Neural crest cell (in vitro differentiated cells): Measurements from ENCODE around the gene AKTIP. TPM values are rescaled to one million over a fixed set of nuclear protein-coding genes. Genes with fewer than 3 reads are reported as not detected.
"Not testable (repeated sequence)": the region's sequence is repeated elsewhere in the genome, so short reads cannot be mapped to it uniquely, and the experiment has no call there.

Experiments
- DNase-seq: peaks from one replicate; pipeline ENCODE4 v3.0.0; 2021; ENCODE audit warnings: low read depth, mixed read lengths, low spot score
- H3K27ac Mint-ChIP-seq: one replicate; pipeline ENCODE4 v1.8.0; 2021; ENCODE audit warnings: mild to moderate bottlenecking, mixed read lengths; ENCODE audit not compliant: unreplicated experiment
- H3K27me3 Mint-ChIP-seq: 2 replicates; pipeline ENCODE4 v1.8.0; 2021; ENCODE audit warnings: low read depth, mild to moderate bottlenecking, mixed read lengths
- H3K36me3 Mint-ChIP-seq: 2 replicates; pipeline ENCODE4 v1.8.0; 2021; ENCODE audit warnings: low read depth, mild to moderate bottlenecking, mixed read lengths
- H3K4me1 Mint-ChIP-seq: 2 replicates; pipeline ENCODE4 v1.8.0; 2021; ENCODE audit warnings: mixed read lengths
- H3K4me3 Mint-ChIP-seq: one replicate; pipeline ENCODE4 v1.8.0; 2021; ENCODE audit warnings: mild to moderate bottlenecking, mixed read lengths
- H3K9me3 Mint-ChIP-seq: 2 replicates; pipeline ENCODE4 v1.8.0; 2021; ENCODE audit warnings: mixed read lengths
- CTCF ChIP-seq: fragments of 200-600 bp; sonication (generic); conservative IDR thresholded peaks from 2 replicates; pipeline ENCODE4 v1.5.0; 2021; ENCODE audit warnings: antibody characterized with exemption, mild to moderate bottlenecking
- total RNA-seq: library from RNA; stranded (reverse); gene quantifications from 2 replicates; pipeline ENCODE4 v1.2.1, GENCODE V29; 2021

AKTIP gene
- total RNA-seq, 1 donor from 2014 or later: 21.0 TPM

GRCh38 chr16:53541326-53541725 is 38.3 kb upstream of the AKTIP start:
- peaks cover 9% of the 10 kb centered on the region for H3K27me3 Mint-ChIP-seq
- H3K36me3 Mint-ChIP-seq: peaks cover 3% of the 10 kb centered on the region
- no peak overlapping the region for H3K4me3 Mint-ChIP-seq
- no peak for DNase-seq
- no peak for TF ChIP-seq CTCF
- H3K4me1 Mint-ChIP-seq: peaks cover 9% of the 10 kb centered on the region
- H3K9me3 Mint-ChIP-seq: peaks cover 7% of the 10 kb centered on the region
- no peak overlapping the region for H3K27ac Mint-ChIP-seq

- not testable (repeated sequence) for H3K27ac Mint-ChIP-seq, H3K27me3 Mint-ChIP-seq, H3K4me1 Mint-ChIP-seq, H3K9me3 Mint-ChIP-seq, H3K36me3 Mint-ChIP-seq, H3K4me3 Mint-ChIP-seq, DNase-seq
Measured at GRCh38 chr16:53539759-53540718, 37.0 kb upstream of the AKTIP start.

GRCh38 chr16:53539346-53539745 is 36.3 kb upstream of the AKTIP start:
- H3K4me3 Mint-ChIP-seq, H3K9me3 Mint-ChIP-seq: not testable (repeated sequence)

GRCh38 chr16:53537626-53538025 is 34.6 kb upstream of the AKTIP start:
- Mint-ChIP-seq H3K4me3 (no peak overlapping the region), H3K36me3 (peaks cover 3% of the 10 kb centered on the region), H3K9me3 (peaks cover 7% of the 10 kb centered on the region), H3K4me1 (peaks cover 3% of the 10 kb centered on the region), H3K27ac (no peak overlapping the region), H3K27me3 (no peaks in the 10 kb centered on the region)
- TF ChIP-seq CTCF: no peak
- no peak for DNase-seq

More at GRCh38 chr16:53539346-53539745, 36.3 kb upstream of the AKTIP start:
- DNase-seq, H3K36me3 Mint-ChIP-seq, H3K27me3 Mint-ChIP-seq, H3K4me1 Mint-ChIP-seq, H3K27ac Mint-ChIP-seq: not testable (repeated sequence)

- no peak for DNase-seq
- H3K36me3 Mint-ChIP-seq: peaks cover 3% of the 10 kb centered on the region
- H3K4me3 Mint-ChIP-seq: no peak overlapping the region
- TF ChIP-seq CTCF: no peak
- peaks cover 3% of the 10 kb centered on the region for H3K9me3 Mint-ChIP-seq
- peaks cover 3% of the 10 kb centered on the region for H3K4me1 Mint-ChIP-seq
- H3K27ac Mint-ChIP-seq: no peak overlapping the region
- no peaks in the 10 kb centered on the region for H3K27me3 Mint-ChIP-seq
Measured at GRCh38 chr16:53534206-53534605, 31.2 kb upstream of the AKTIP start.

GRCh38 chr16:53530741-53531140 is 27.7 kb upstream of the AKTIP start:
- no peak for DNase-seq
- no peak for TF ChIP-seq CTCF
- Mint-ChIP-seq H3K27me3 (no peaks in the 10 kb centered on the region), H3K4me1 (peaks cover 3% of the 10 kb centered on the region), H3K27ac (no peak overlapping the region), H3K4me3 (no peak overlapping the region), H3K9me3 (no peaks in the 10 kb centered on the region), H3K36me3 (no peaks in the 10 kb centered on the region)
